NCI-H2107 treated with DMSO at 0.1 percent for 48 hours (cell line): ENCODE measurements around the gene CFDP1.

ENCODE experiments used
- DNase-seq: peaks from one replicate; lab custom pipeline; 2025; ENCODE audit not compliant: unreplicated experiment; lab: John Stamatoyannopoulos, UW

Gene CFDP1

GRCh38 chr16:75252946-75253911, 180.1 kb downstream of the CFDP1 start:
- no peak for DNase-seq

DNA sequence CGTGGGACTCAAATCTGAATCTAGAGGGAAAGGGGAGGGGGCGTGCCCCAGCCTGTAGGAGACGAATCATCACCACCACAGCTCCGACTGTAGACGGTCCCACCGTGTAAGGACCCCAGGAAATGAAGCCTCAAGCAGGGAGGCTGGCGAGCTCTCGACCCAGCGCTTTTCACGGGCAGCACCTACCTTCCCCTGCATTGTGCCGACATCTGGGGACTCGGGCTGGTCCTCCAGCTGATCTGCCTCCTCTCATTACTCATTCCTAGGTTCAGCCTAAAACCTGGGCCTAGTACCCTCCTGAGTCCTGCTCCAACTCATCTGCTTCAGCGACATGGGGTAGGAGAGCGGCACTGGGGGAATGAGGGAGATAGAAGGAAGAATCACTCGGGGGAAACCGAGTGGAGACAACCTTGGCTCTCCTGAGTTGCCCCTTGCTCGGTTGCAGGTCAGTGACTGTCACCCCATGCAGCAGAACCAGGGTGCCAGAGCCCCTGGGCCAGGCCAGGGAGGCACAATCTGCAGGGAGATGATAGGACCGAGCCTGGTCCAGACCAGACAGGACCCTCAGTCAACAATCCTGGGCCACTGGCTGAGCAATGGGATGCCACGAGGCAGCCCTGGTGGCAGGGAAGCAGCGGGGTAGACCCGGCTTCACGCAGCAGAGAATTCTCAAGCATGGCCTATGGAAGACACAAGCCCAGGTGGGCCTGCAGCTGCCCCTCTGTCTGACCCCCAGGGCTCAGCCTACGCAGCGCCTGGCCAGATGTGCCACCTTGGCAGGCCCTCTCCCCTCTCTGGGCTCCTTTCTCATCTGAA, 181.0 kb downstream of the CFDP1 start:
- no peak for DNase-seq

DNA sequence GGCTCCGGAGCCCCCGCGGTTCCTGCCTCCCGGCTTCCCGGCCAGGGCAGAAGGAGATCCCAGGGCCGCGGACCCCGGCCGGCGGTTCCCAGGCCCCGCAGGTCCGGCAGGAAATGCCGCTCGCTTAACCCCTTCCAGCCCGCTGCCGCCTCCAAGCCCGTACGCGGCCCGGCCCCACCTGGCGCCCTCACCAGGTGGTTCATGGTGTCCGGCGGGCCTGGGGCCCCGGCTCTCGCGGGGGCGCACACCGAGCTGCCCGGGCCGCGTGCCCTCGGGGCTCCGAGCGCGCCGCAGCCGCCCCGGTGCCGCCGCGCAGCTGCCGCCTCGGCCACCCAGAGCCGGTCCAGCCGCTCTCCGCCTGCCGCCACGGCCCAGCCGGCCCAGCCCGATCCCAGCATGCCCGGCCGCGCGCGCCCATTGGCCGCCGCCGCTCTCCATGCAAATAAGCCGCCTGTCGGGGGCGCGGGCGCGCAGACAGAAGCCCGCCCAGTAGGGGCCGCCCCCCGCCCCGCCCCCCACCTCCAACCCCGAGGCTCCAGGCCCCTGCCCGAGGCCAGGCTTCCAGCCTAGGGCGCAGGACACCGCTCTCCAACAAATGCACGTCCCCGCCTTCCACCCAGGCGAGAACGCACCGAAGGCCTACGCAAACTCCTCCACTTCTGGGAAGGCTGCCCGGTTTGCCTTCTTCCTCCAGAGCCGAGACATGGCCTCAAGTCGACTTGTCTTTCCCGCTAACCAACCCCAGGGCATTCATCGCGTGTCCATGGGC, 181.8 kb downstream of the CFDP1 start, which contains the start of gene BCAR1:
TSS of gene BCAR1 (minus strand) at position 345 of the 769 bp plus-strand sequence. CDS start at position 203, 142 bp downstream.
- peak; percentile 19 for DNase-seq

DNA sequence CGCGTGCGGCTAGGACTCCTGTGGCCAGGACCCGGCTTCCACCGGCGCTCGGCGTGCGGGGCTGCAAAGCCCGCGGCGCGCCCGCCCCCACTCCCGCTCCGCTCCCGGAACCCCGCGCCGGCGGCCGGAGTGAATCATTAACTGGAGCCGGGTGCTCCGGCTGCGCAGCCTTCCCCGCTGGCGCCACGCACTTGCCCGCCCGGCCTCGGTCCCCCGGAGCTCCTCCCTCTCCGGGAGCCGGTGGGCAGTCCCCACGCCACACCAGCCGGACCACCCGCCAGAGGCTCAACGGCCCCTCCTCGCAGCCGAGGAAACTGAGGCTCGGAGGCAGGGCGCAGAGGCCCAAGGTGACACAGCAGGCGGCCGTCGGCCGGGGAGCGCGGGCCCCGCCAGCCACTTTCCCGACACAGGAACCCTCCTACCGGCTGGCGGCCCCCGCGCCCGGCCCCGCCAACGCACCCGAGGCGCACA, 182.5 kb downstream of the CFDP1 start:
- no peak for DNase-seq

DNA sequence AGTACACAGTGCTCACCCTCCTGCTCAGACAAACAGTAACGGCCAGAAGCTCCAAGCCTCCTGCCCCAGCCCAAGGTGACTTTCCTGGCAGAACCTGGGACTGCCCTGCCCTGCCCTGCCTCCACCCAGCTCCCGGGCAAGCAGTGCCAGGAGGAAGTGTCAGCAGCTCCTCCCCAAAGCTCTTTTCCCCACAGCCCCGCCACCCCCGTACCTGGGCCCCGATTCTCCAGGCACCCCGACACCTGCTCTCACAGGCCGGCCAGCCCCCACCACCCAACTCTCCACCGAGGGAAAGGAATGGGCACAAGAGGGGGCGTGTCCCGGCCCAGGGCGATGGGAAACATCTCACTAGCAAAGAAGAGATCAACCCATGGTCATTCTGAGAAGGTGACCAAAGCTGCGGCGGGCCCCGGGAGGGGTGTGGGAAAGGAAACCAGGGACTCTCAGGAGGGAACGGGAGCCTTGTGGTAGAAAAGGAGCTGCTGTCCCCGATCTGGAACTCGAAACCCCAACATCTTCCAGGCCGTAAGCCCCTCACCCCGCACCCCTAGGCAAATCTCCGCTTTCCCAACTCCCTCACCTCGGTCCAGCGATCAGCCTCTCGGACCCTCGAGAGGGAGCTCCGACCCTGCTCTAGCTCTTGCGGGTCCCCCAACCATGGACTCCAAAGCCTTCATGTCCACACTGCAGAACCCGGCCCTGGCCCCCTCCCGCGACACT, 183.1 kb downstream of the CFDP1 start:
- no peak for DNase-seq

DNA sequence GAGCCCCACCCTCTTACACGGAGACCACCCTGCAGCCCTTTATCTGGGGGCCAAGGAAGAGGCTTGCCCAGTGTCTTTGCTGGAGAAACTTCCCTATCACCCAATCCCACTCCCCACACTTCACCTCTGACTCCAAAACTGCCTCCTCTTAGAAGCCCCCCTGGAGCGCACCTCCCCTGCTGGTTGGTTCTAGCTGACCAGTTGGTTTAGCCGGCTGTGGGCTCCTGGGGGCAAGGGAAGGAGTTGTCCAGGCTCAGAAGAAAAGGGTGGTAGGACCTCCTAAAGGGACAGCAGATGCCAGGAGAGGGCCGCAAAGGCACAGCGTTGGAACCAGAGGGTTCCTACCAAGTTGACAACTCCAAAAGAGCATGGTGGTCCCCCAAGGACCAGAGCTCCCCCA, 183.9 kb downstream of the CFDP1 start:
- DNase-seq: no peak

- DNase-seq: no peak
Measured at GRCh38 chr16:75248536-75249380, 184.5 kb downstream of the CFDP1 start.

GRCh38 chr16:75248142-75248535, 185.2 kb downstream of the CFDP1 start:
- no peak for DNase-seq

GRCh38 chr16:75247249-75247648, 186.1 kb downstream of the CFDP1 start:
- no peak for DNase-seq

DNA sequence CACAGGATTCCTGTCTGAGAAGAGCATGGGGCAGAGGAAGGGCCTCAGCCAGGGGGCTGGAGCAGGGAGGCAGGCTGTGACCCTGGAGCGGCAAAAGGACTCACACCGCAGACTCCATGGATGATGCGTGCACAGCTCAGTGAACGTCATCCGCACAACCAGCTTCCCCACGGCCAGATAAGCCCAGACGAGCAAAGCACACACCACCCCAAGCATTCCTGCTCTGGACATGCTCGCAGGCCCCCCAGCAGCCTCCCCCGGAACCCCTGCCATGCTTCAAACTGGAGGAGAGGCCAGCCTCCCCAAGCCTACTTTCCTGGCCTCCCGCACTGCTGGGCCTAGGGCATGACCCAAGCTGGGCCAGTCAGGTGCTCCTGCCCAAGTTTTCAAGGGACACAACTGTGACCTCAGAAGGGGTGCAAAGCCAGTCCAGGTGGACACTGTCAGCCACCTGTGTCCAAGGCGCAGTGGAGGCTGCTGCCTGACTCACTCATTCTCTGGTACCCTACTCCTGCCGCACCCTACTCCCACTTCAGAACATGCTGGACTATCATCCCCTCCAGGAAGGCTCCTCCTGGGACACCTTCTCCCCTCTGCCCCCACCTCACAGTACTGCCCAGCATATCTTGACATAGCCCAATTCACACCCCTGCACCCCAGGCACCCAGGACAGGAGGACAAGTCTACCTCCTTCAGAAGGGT, 186.6 kb downstream of the CFDP1 start:
- DNase-seq: no peak

GRCh38 chr16:75244844-75245758, 188.2 kb downstream of the CFDP1 start:
- no peak for DNase-seq

GRCh38 chr16:75244225-75244809, 189.0 kb downstream of the CFDP1 start:
- DNase-seq: no peak
